DMS53 (cell line): ENCODE data around the gene POLRMT.
"Not testable (repeated sequence)": the region's sequence is repeated elsewhere in the genome, so short reads cannot be mapped to it uniquely, and the experiment has no call there.

ENCODE experiments used
- DNase-seq: peaks from one replicate; lab custom pipeline; 2025; lab: John Stamatoyannopoulos, UW

POLRMT gene

GRCh38 chr19:593055-593454 lies 40.3 kb downstream of the POLRMT start:
- no peak for DNase-seq

- no peak for DNase-seq
Measured at GRCh38 chr19:592101-592500, 41.2 kb downstream of the POLRMT start.

GRCh38 chr19:591099-591958 lies 42.0 kb downstream of the POLRMT start:
- no peak for DNase-seq

GRCh38 chr19:590750-591098 lies 42.6 kb downstream of the POLRMT start:
- DNase-seq = peak; percentile 29

GRCh38 chr19:590396-590745 lies 43.0 kb downstream of the POLRMT start:
- DNase-seq = peak; percentile 68

- peak; percentile 45 for DNase-seq
Measured at GRCh38 chr19:589693-590395, 43.5 kb downstream of the POLRMT start, which contains the start of gene HCN2. Gene HCN2, plus strand, starts transcription at chr19:589881. Its CDS starts 65 bp downstream, at chr19:589946.

- peak; percentile 84 for DNase-seq
Measured at GRCh38 chr19:588741-589692, 44.3 kb downstream of the POLRMT start.

- DNase-seq = peak; percentile 95
Measured at GRCh38 chr19:588093-588740, 45.1 kb downstream of the POLRMT start.

- DNase-seq = no peak
Measured at GRCh38 chr19:585551-586110, 47.7 kb downstream of the POLRMT start.

GRCh38 chr19:585146-585545 lies 48.2 kb downstream of the POLRMT start:
- DNase-seq = not testable (repeated sequence)

- peak; percentile 49 for DNase-seq
Measured at GRCh38 chr19:584240-585001, 48.9 kb downstream of the POLRMT start.

- DNase-seq = no peak
Measured at GRCh38 chr19:583968-584239, 49.4 kb downstream of the POLRMT start.

- DNase-seq = no peak
Measured at GRCh38 chr19:583198-583967, 50.0 kb downstream of the POLRMT start.

- no peak for DNase-seq
Measured at GRCh38 chr19:582497-583197, 50.7 kb downstream of the POLRMT start.

GRCh38 chr19:581399-582111 lies 51.8 kb downstream of the POLRMT start:
- DNase-seq = no peak

- DNase-seq = no peak
Measured at GRCh38 chr19:580274-580835, 53.0 kb downstream of the POLRMT start.

GRCh38 chr19:579842-580155 lies 53.5 kb downstream of the POLRMT start:
- no peak for DNase-seq

- no peak for DNase-seq
Measured at GRCh38 chr19:579111-579841, 54.1 kb downstream of the POLRMT start.
